Spleen (tissue), 11 donors: Measurements from ENCODE around the gene LRRC8E. TPM values are rescaled to one million over a fixed set of nuclear protein-coding genes. Genes with fewer than 3 reads are reported as not detected.

ENCODE experiments used
- DNase-seq: peaks from one replicate; pipeline ENCODE4 v3.0.0-alpha.2; 2020
- H3K27ac ChIP-seq, 8 donors: fragments of 200-600 bp; sonication (generic) in 7 of 8; 1 replicate in 4 of 8; 2 replicates in 4 of 8; pipeline versions ENCODE4 v1.5.0 to v1.8.0; 2016 to 2021; ENCODE audit warnings: inconsistent platforms in 4 of 8, mild to moderate bottlenecking in 4 of 8, moderate library complexity in 1 of 8
- H3K27me3 ChIP-seq, 7 donors: fragments of 200-600 bp; sonication (generic) in 6 of 7; replicated peaks in 1 of 7; 1 replicate in 4 of 7; 2 replicates in 3 of 7; pipeline versions ENCODE4 v1.5.0 to v1.8.0; 2016 to 2021; ENCODE audit warnings: inconsistent platforms in 3 of 7, mild to moderate bottlenecking in 1 of 7
- H3K36me3 ChIP-seq, 6 donors: fragments of 200-600 bp; sonication (generic) in 5 of 6; 1 replicate in 4 of 6; 2 replicates in 2 of 6; pipeline versions ENCODE4 v1.5.0 to v1.8.0; 2016 to 2021; ENCODE audit warnings: inconsistent platforms in 2 of 6
- H3K4me1 ChIP-seq, 6 donors: fragments of 200-600 bp; sonication (generic) in 5 of 6; 1 replicate in 3 of 6; 2 replicates in 3 of 6; pipeline versions ENCODE4 v1.5.0 to v1.8.0; 2016 to 2021; ENCODE audit warnings: inconsistent platforms in 3 of 6
- H3K4me3 ChIP-seq, 8 donors: fragments of 200-600 bp; sonication (generic) in 7 of 8; 1 replicate in 4 of 8; 2 replicates in 4 of 8; pipeline versions ENCODE4 v1.5.0 to v1.8.0; 2016 to 2021; ENCODE audit warnings: inconsistent platforms in 4 of 8, mild to moderate bottlenecking in 4 of 8, moderate library complexity in 2 of 8
- H3K9me3 ChIP-seq, 8 donors: fragments of 200-600 bp; sonication (generic) in 7 of 8; 1 replicate in 4 of 8; 2 replicates in 4 of 8; pipeline versions ENCODE4 v1.5.0 to v1.8.0; 2016 to 2021; ENCODE audit warnings: inconsistent platforms in 4 of 8
- POLR2A ChIP-seq, 3 donors: fragments of 450-650 bp; IDR thresholded peaks; one replicate each; pipeline ENCODE4 v1.5.1; 2017; ENCODE audit warnings: antibody characterized with exemption in 3 of 3, mild to moderate bottlenecking in 1 of 3
- POLR2AphosphoS5 ChIP-seq, 3 donors: sonication (generic); formaldehyde crosslinking; IDR thresholded peaks; one replicate each; pipeline ENCODE4 v1.5.1; 2017; ENCODE audit warnings: antibody characterized with exemption in 3 of 3
- WGBS, 5 donors: extraction: QIAGEN DNeasy Blood & Tissue Kit in 3 of 5; methylation state at CpG; one replicate each; pipeline versions ENCODE4 v1.1.5 to v1.1.7; 2013 to 2018; 5-methylcytosine and 5-hydroxymethylcytosine counted together
- intact Hi-C: fragments of 100-400 bp; cut with DNase I; formaldehyde crosslinking; loops from one replicate; pipeline ENCODE4 v1.15.0; 2023; ENCODE audit warnings: low total_unique reads
- polyA plus RNA-seq, 3 donors: library from polyadenylated mRNA; stranded (reverse); fragments of 200-250 nt; gene quantifications; one replicate each; pipeline ENCODE4 v1.2.1, GENCODE V29; 2013
- total RNA-seq, 7 donors: library from RNA; depleted of rRNA in 3 of 7; stranded (reverse); fragments of >200 nt in 3 of 7; fragmentation: NEBNext Ultra II Directional in 4 of 7; extraction: Animal tissue kit (Norgen Biotek cat#: 25700) in 4 of 7; gene quantifications; one replicate each; pipeline versions ENCODE4 v1.1.0 to v1.2.1, GENCODE V29; 2016 to 2021
- TF ChIP-seq, protein P1 (sequence below), 11 experiments: fragments of 200-600 bp in 7 of 11; fragments of 450-650 bp in 4 of 11; sonication (generic) in 4 of 11; IDR thresholded peaks in 8 of 11; conservative IDR thresholded peaks in 3 of 11; 1 replicate in 7 of 11; 2 replicates in 4 of 11; pipeline versions ENCODE4 v1.4.0 to v1.8.0; 2016 to 2021; ENCODE audit warnings: antibody characterized with exemption in 11 of 11, inconsistent platforms in 4 of 11, mild to moderate bottlenecking in 1 of 11
- donor health status: healthy with polysubstance abuse.
- donor health status: DM: no; HTN: no; CAD: no; lungs with moderate emphysema.
- donor health status: DM: no; HTN: no; CAD: no.
- donor health status: Bipolar disorder and iron deficiency.
- donor health status: healthy.
- donor health status: DM: no; HTN: no; CAD: no.
- donor health status: DM: yes; HTN: yes; CAD: no.

The LRRC8E gene
- total and polyA plus RNA-seq, 10 donors, result 0.08 to 0.37 TPM; not detected in 8

DNA sequence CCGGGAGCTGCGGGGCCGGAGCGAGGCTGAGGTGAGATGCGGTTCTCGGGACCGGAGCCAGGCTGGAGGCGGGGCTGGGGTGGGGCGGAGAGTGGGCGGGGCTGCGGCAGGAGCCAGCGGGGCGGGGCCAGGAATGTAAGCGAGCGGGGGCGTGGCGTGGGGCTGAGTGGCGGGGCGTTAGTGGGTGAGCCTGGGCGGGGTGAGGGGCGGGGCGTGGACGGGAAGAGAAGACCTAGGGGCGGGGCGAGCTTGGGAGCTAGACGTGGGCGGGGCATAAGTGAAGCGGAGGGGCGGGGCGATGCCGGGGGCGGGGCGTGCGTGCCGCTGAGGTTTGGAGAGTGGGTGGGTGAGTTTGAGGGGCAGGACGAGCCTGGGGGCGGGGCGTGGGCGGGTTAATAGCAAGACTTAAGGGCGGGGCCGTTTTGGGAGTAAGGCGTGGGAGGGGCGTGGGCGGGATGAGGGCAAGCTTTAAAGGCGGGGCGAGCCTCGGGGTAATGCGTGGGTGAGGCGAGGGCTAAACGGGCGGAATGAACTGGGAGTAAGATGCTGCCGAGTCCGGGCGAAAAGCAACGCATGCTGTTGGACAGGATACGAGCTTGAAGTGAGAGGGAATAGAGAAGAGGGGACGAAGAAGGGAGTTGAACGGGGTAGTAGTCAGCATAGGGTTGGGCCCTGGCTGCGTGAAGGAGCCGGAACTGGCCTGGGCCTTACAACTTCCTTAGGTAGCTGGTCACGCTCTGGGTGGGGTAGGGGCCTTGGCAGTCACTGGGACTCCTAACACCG is 32.4 kb downstream of the LRRC8E start:
- Histone ChIP-seq H3K4me1 (peaks cover 39 to 93% (median 72%) of the 10 kb centered on the region in 6 donors), H3K36me3 (peaks cover 3 to 18% (median 11%) of the 10 kb centered on the region in 6 donors), H3K4me3 (peak overlapping the region; percentile 77 to 94 (median 84)), H3K9me3 (no peaks in the 10 kb centered on the region), H3K27me3 (peaks cover 0 to 55% (median 38%) of the 10 kb centered on the region in 7 donors), H3K27ac (peak overlapping the region; percentile 85 to 96 (median 94))
- intact Hi-C loops, result no loop called here
- TF ChIP-seq POLR2A (IDR thresholded peaks at IDR 0.05), result peak in 1 of 3 donors; percentile 9
- peak; percentile 59 to 82 (median 63) for TF ChIP-seq POLR2AphosphoS5 (IDR thresholded peaks at IDR 0.05)
- TF ChIP-seq, protein P1, sequence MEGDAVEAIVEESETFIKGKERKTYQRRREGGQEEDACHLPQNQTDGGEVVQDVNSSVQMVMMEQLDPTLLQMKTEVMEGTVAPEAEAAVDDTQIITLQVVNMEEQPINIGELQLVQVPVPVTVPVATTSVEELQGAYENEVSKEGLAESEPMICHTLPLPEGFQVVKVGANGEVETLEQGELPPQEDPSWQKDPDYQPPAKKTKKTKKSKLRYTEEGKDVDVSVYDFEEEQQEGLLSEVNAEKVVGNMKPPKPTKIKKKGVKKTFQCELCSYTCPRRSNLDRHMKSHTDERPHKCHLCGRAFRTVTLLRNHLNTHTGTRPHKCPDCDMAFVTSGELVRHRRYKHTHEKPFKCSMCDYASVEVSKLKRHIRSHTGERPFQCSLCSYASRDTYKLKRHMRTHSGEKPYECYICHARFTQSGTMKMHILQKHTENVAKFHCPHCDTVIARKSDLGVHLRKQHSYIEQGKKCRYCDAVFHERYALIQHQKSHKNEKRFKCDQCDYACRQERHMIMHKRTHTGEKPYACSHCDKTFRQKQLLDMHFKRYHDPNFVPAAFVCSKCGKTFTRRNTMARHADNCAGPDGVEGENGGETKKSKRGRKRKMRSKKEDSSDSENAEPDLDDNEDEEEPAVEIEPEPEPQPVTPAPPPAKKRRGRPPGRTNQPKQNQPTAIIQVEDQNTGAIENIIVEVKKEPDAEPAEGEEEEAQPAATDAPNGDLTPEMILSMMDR (IDR thresholded peaks at IDR 0.05 in 8 of 11, conservative IDR thresholded peaks at IDR 0.05 in 3 of 11), result no peak
- WGBS, 5 donors, result 0 to 2% (median 1%) methylated on average over 35 to 62 of the region's 62 CpGs
- peak; percentile 100 for DNase-seq

DNA sequence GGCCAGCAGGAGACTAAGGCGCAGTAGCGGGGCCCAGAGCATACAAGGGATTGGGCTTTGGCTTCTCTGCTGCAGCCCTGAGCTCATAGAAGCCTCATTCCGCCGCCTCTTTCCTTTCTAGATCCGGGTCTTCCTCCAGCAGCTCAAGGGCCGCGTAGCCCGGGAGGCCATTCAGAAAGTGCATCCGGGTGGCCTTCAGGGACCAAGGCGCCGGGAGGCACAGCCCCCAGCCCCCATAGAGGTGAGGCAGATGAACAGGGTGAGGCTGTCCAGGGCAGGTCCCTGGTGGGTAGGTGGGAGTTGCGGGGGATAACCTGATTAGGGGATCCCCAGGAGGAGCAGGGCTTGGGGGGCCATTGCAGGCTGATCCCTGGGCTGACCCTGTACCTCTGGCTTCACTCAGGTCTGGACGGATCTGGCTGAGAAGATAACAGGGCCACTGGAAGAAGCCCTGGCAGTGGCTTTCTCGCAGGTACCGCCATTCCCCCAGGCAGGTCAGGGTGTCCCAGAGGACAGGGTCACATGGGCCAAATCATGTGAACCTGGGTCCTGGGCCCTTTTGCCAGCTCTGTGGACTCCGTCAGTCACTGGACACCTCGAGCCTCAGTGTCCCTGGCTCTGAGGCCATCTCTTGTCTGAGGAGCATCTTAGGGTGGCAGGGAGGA is 33.1 kb downstream of the LRRC8E start:
- H3K27ac ChIP-seq, result peak overlapping the region; percentile 84 to 96 (median 92)
- peaks cover 3 to 18% (median 11%) of the 10 kb centered on the region in 6 donors for H3K36me3 ChIP-seq
- WGBS, 5 donors, result 24 to 59% (median 48%) methylated on average over 12 to 17 of the region's 17 CpGs
- H3K4me3 ChIP-seq, result peak overlapping the region; percentile 41 to 94 (median 64)
- peaks cover 36 to 90% (median 69%) of the 10 kb centered on the region in 6 donors for H3K4me1 ChIP-seq
- no peaks in the 10 kb centered on the region for H3K9me3 ChIP-seq
- peaks cover 0 to 50% (median 31%) of the 10 kb centered on the region in 7 donors for H3K27me3 ChIP-seq
- intact Hi-C loops, result no loop called here
- DNase-seq, result no peak
- TF ChIP-seq, protein P1 (IDR thresholded peaks at IDR 0.05 in 8 of 11, conservative IDR thresholded peaks at IDR 0.05 in 3 of 11), result no peak
- TF ChIP-seq POLR2AphosphoS5 (IDR thresholded peaks at IDR 0.05), result peak in 1 of 3 donors; percentile 6

DNA sequence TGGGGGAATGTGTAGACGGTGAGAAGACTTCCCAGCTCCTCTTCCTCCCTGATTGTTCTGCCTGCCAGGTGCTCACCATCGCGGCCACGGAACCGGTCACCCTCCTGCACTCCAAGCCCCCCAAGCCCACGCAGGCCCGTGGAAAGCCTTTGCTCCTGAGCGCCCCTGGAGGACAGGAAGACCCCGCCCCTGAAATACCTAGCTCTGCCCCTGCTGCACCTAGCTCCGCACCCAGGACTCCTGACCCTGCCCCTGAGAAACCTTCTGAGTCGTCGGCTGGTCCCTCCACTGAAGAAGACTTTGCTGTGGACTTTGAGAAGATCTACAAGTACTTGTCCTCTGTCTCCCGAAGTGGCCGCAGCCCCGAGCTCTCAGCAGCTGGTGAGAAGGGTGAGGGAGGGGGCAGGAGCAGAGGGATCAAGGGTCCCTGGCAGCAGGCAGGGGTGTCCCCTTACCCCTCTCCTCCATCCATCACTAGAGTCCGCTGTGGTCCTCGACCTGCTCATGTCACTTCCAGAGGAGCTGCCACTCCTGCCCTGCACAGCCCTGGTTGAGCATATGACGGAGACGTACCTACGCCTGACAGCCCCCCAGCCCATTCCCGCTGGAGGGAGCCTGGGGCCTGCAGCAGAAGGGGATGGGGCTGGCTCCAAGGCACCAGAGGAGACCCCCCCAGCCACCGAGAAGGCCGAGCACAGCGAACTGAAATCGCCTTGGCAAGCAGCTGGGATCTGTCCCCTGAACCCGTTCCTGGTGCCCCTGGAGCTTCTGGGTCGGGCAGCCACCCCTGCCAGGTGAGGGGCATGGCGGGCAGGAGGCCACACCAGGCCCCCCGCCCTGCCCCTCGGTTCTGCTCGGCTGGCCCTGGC is 33.9 kb downstream of the LRRC8E start:
- intact Hi-C loops, result no loop called here

More for the DNA sequence above, 33.9 kb downstream of the LRRC8E start:
- H3K27me3 ChIP-seq, result peaks cover 0 to 42% (median 23%) of the 10 kb centered on the region in 7 donors
- no peaks in the 10 kb centered on the region for H3K9me3 ChIP-seq
- peak; percentile 82 for DNase-seq
- 91 to 98% (median 94%) methylated on average over 26 to 31 of the region's 31 CpGs for WGBS, 5 donors
- TF ChIP-seq POLR2A (IDR thresholded peaks at IDR 0.05) (no peak), POLR2AphosphoS5 (IDR thresholded peaks at IDR 0.05) (no peak)
- TF ChIP-seq, protein P1 (IDR thresholded peaks at IDR 0.05 in 8 of 11, conservative IDR thresholded peaks at IDR 0.05 in 3 of 11), result no peak
- H3K27ac ChIP-seq, result peak overlapping the region in 7 of 8 donors; percentile 85 to 96 (median 94)
- H3K4me1 ChIP-seq, result peaks cover 35 to 90% (median 69%) of the 10 kb centered on the region in 6 donors
- H3K4me3 ChIP-seq, result peak overlapping the region in 5 of 8 donors; percentile 45 to 94 (median 77)
- peaks cover 3 to 25% (median 11%) of the 10 kb centered on the region in 6 donors for H3K36me3 ChIP-seq
